ENCODE results near the gene TRIM31.

TRIM31 gene

GRCh38 chr6:30071081-30071818, 41.6 kb downstream of the TRIM31 start:
- DNase-seq (ENCODE audit: low spot score) = peak; percentile 30
- TF ChIP-seq CTCF (IDR thresholded peaks at IDR 0.05; ENCODE audit: extremely low read depth, missing control alignments) = no peak

GRCh38 chr6:30067460-30068139, 45.3 kb downstream of the TRIM31 start:
- no peak for TF ChIP-seq CTCF (IDR thresholded peaks at IDR 0.05; ENCODE audit: extremely low read depth, missing control alignments)
- DNase-seq (ENCODE audit: low spot score) = peak; percentile 82

GRCh38 chr6:30066577-30067459, 46.1 kb downstream of the TRIM31 start, which contains the start of gene PPP1R11:
Gene PPP1R11 (plus strand): TSS chr6:30067198. CDS start chr6:30067411, 213 bp downstream.
- no peak for TF ChIP-seq CTCF (IDR thresholded peaks at IDR 0.05; ENCODE audit: extremely low read depth, missing control alignments)

GRCh38 chr6:30066082-30066481, 46.8 kb downstream of the TRIM31 start:
- TF ChIP-seq CTCF (IDR thresholded peaks at IDR 0.05; ENCODE audit: extremely low read depth, missing control alignments) = no peak
- DNase-seq (ENCODE audit: low spot score) = no peak

More at GRCh38 chr6:30066577-30067459, 46.1 kb downstream of the TRIM31 start, which contains the start of gene PPP1R11:
- DNase-seq (ENCODE audit: low spot score) = peak; percentile 94

GRCh38 chr6:30063315-30063714, 49.6 kb downstream of the TRIM31 start:
- no peak for TF ChIP-seq CTCF (IDR thresholded peaks at IDR 0.05; ENCODE audit: extremely low read depth, missing control alignments)
- no peak for DNase-seq (ENCODE audit: low spot score)

- no peak for TF ChIP-seq CTCF (IDR thresholded peaks at IDR 0.05; ENCODE audit: extremely low read depth, missing control alignments)
- no peak for DNase-seq (ENCODE audit: low spot score)
Measured at GRCh38 chr6:30062471-30063178, 50.3 kb downstream of the TRIM31 start.

All from GM20000 (cell line).